ENCODE results near the gene SYT12.

DNA sequence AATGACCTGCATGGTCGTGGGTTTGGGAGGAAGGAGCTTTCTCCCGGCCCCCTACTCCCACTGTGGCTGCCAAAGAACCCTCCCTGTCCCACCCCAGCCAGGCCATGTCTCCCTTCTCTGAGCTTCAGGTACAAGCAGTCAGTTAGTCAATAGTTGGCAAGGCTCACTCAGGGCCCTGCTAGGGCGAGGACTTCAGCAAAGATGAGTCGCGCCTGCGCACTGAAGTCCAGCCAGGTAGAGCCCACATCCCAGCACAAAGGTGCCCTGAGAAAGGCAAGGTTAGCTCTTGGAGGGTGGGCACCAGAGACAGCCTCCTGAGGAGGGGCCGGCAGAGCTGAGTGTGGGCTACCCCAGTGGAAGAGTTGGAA is 36.8 kb upstream of the SYT12 start:
- TF ChIP-seq ZNF629 (tag by site-specific recombination; IDR thresholded peaks at IDR 0.05) (no peak), ZNF555 (tag by site-specific recombination; conservative IDR thresholded peaks at IDR 0.05) (no peak), ZFHX2 (tag by site-specific recombination; conservative IDR thresholded peaks at IDR 0.05) (no peak), HOXA7 (CRISPR knock-in tag; IDR thresholded peaks at IDR 0.05; ENCODE audit: borderline replicate concordance) (no peak), ZNF184 (tag by site-specific recombination; IDR thresholded peaks at IDR 0.05) (no peak), ZNF624 (tag by site-specific recombination; IDR thresholded peaks at IDR 0.05) (no peak), ZIC2 (tag by site-specific recombination; IDR thresholded peaks at IDR 0.05) (no peak), MYNN (tag by site-specific recombination; IDR thresholded peaks at IDR 0.05; ENCODE audit: borderline replicate concordance) (no peak)
- TF ChIP-seq, protein P1, sequence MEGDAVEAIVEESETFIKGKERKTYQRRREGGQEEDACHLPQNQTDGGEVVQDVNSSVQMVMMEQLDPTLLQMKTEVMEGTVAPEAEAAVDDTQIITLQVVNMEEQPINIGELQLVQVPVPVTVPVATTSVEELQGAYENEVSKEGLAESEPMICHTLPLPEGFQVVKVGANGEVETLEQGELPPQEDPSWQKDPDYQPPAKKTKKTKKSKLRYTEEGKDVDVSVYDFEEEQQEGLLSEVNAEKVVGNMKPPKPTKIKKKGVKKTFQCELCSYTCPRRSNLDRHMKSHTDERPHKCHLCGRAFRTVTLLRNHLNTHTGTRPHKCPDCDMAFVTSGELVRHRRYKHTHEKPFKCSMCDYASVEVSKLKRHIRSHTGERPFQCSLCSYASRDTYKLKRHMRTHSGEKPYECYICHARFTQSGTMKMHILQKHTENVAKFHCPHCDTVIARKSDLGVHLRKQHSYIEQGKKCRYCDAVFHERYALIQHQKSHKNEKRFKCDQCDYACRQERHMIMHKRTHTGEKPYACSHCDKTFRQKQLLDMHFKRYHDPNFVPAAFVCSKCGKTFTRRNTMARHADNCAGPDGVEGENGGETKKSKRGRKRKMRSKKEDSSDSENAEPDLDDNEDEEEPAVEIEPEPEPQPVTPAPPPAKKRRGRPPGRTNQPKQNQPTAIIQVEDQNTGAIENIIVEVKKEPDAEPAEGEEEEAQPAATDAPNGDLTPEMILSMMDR (tag by site-specific recombination; IDR thresholded peaks at IDR 0.05): no peak
- TF ChIP-seq, protein P2, sequence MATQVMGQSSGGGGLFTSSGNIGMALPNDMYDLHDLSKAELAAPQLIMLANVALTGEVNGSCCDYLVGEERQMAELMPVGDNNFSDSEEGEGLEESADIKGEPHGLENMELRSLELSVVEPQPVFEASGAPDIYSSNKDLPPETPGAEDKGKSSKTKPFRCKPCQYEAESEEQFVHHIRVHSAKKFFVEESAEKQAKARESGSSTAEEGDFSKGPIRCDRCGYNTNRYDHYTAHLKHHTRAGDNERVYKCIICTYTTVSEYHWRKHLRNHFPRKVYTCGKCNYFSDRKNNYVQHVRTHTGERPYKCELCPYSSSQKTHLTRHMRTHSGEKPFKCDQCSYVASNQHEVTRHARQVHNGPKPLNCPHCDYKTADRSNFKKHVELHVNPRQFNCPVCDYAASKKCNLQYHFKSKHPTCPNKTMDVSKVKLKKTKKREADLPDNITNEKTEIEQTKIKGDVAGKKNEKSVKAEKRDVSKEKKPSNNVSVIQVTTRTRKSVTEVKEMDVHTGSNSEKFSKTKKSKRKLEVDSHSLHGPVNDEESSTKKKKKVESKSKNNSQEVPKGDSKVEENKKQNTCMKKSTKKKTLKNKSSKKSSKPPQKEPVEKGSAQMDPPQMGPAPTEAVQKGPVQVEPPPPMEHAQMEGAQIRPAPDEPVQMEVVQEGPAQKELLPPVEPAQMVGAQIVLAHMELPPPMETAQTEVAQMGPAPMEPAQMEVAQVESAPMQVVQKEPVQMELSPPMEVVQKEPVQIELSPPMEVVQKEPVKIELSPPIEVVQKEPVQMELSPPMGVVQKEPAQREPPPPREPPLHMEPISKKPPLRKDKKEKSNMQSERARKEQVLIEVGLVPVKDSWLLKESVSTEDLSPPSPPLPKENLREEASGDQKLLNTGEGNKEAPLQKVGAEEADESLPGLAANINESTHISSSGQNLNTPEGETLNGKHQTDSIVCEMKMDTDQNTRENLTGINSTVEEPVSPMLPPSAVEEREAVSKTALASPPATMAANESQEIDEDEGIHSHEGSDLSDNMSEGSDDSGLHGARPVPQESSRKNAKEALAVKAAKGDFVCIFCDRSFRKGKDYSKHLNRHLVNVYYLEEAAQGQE (tag by site-specific recombination; IDR thresholded peaks at IDR 0.05): no peak
